ENCODE results near the gene FOXN4. TPM values are rescaled to one million over a fixed set of nuclear protein-coding genes. Genes with fewer than 3 reads are reported as not detected.

Gene FOXN4
- total RNA-seq, 2 donors from 2014 or later = 0.27 to 4.8 TPM

- Histone ChIP-seq H3K4me1 (replicated peaks) (no peaks in the 10 kb centered on the region), H3K9me3 (no peaks in the 10 kb centered on the region), H3K4me3 (no peak overlapping the region), H3K27me3 (replicated peaks; ENCODE audit: insufficient read depth) (no peaks in the 10 kb centered on the region), H3K36me3 (peaks cover 9 to 14% of the 10 kb centered on the region in 2 donors), H3K27ac (no peak overlapping the region)
- no peak for DNase-seq (ENCODE audit: low spot score)
- no peak for TF ChIP-seq CTCF (IDR thresholded peaks at IDR 0.05)
- no peak for TF ChIP-seq POLR2A (IDR thresholded peaks at IDR 0.05)
- no peak for TF ChIP-seq POLR2AphosphoS5 (IDR thresholded peaks at IDR 0.05)
- intact Hi-C loops (cut with DNase I) = no loop called here
- WGBS = 81% methylated on average over 2 of the region's 2 CpGs
These were observed 78.9 kb downstream of the FOXN4 start for GRCh38 chr12:109230193-109230592.

- TF ChIP-seq POLR2AphosphoS5 (IDR thresholded peaks at IDR 0.05) = no peak
- no peak for TF ChIP-seq CTCF (IDR thresholded peaks at IDR 0.05)
- TF ChIP-seq POLR2A (IDR thresholded peaks at IDR 0.05) = no peak
- peaks cover 5 to 10% of the 10 kb centered on the region in 2 donors for H3K36me3 ChIP-seq
These were observed 80.4 kb downstream of the FOXN4 start for GRCh38 chr12:109228664-109229063.

More at GRCh38 chr12:109228664-109229063, 80.4 kb downstream of the FOXN4 start:
- no peak overlapping the region for H3K27ac ChIP-seq
- intact Hi-C loops (cut with DNase I) = no loop called here
- H3K4me1 ChIP-seq (replicated peaks) = no peaks in the 10 kb centered on the region
- no peaks in the 10 kb centered on the region for H3K27me3 ChIP-seq (replicated peaks; ENCODE audit: insufficient read depth)
- no peak overlapping the region for H3K4me3 ChIP-seq
- H3K9me3 ChIP-seq = no peaks in the 10 kb centered on the region
- WGBS = 97% methylated on average over 4 of the region's 4 CpGs
- DNase-seq (ENCODE audit: low spot score) = no peak

Other genes with a start within 250 kb of the FOXN4 start
- gene ALKBH2, start 215.8 kb downstream of the FOXN4 start, total RNA-seq = 10 to 100 TPM; 16.6 to 26.2 TPM
- 10 to 100 TPM; 39.6 to 59.3 TPM for gene UNG, start 211.7 kb downstream of the FOXN4 start, total RNA-seq
- 10 to 100 TPM; 52.5 to 63.3 TPM for gene ACACB, start 192.7 kb downstream of the FOXN4 start, total RNA-seq
- gene MYO1H, start 38.6 kb upstream of the FOXN4 start, total RNA-seq = 1 to 10 TPM in 1 of 2 donors, not detected in 1; 1.2 TPM
- gene KCTD10, start 168.0 kb upstream of the FOXN4 start, total RNA-seq = 10 to 100 TPM; 37.2 to 49.8 TPM
- gene UBE3B, start 168.3 kb upstream of the FOXN4 start, total RNA-seq = 10 to 100 TPM; 57.9 to 85.8 TPM